Adrenal gland (tissue), 12 donors: ENCODE measurements around the gene STON2. TPM values are rescaled to one million over a fixed set of nuclear protein-coding genes. Genes with fewer than 3 reads are reported as not detected.

Experiments used
- DNase-seq, 7 donors: peaks; one replicate each; pipeline ENCODE4 v3.0.0-alpha.2; 2019 to 2020
- H3K27ac ChIP-seq, 5 donors: fragments of 200-600 bp; sonication (generic) in 4 of 5; 1 replicate in 3 of 5; 2 replicates in 2 of 5; pipeline versions ENCODE4 v1.5.1 to v1.8.0; 2016 to 2020; ENCODE audit warnings: mild to moderate bottlenecking in 1 of 5
- H3K27me3 ChIP-seq: fragments of 200-600 bp; 2 replicates; pipeline ENCODE4 v1.8.0; 2021
- H3K36me3 ChIP-seq, 2 donors: fragments of 200-600 bp; replicated peaks in 1 of 2; 1 replicate in 1 of 2; 2 replicates in 1 of 2; pipeline versions ENCODE4 v1.5.1 to v1.8.0; 2018 to 2022
- H3K4me1 ChIP-seq, 2 donors: fragments of 200-600 bp; replicated peaks in 1 of 2; 1 replicate in 1 of 2; 2 replicates in 1 of 2; pipeline versions ENCODE4 v1.5.1 to v1.8.0; 2018 to 2021
- H3K4me3 ChIP-seq, 4 donors: fragments of 200-600 bp; sonication (generic) in 3 of 4; one replicate each; pipeline ENCODE4 v1.5.1; 2016 to 2018
- H3K9me3 ChIP-seq, 3 donors: fragments of 200-600 bp; sonication (generic) in 1 of 3; replicated peaks in 1 of 3; 1 replicate in 2 of 3; 2 replicates in 1 of 3; pipeline versions ENCODE4 v1.5.1 to v1.8.0; 2016 to 2021
- CTCF ChIP-seq, 6 experiments: fragments of 450-650 bp in 4 of 6; fragments of 200-600 bp in 2 of 6; sonication (generic) in 1 of 6; IDR thresholded peaks; 1 replicate in 5 of 6; 2 replicates in 1 of 6; pipeline versions ENCODE4 v1.5.1 to v1.8.0; 2016 to 2021; ENCODE audit warnings: antibody characterized with exemption in 6 of 6, mild to moderate bottlenecking in 2 of 6, moderate library complexity in 1 of 6
- POLR2A ChIP-seq, 2 donors: fragments of 450-650 bp; IDR thresholded peaks; one replicate each; pipeline ENCODE4 v1.6.1; 2017; ENCODE audit warnings: antibody characterized with exemption in 2 of 2, mild to moderate bottlenecking in 2 of 2, moderate library complexity in 1 of 2
- WGBS, 4 donors: extraction: QIAGEN DNeasy Blood & Tissue Kit in 2 of 4; methylation state at CpG; one replicate each; pipeline versions ENCODE4 v1.1.5 to v1.1.7; 2013 to 2017; 5-methylcytosine and 5-hydroxymethylcytosine counted together
- intact Hi-C, 2 donors: fragments of 100-400 bp; cut with DNase I; formaldehyde crosslinking; loops; one replicate each; pipeline versions ENCODE4 v1.14.1 to v1.15.0; 2022 to 2023
- polyA plus RNA-seq, 3 donors: library from polyadenylated mRNA; stranded (reverse); fragments of 200-250 nt in 2 of 3; fragments of 350-450 nt in 1 of 3; fragmentation: Illumina TruSeq in 1 of 3; extraction: RNeasy Lipid Tissue Mini Kit (QIAGEN cat#74804) in 1 of 3; gene quantifications; one replicate each; pipeline ENCODE4 v1.2.3, GENCODE V29; 2013 to 2014
- total RNA-seq, 9 donors: library from RNA; depleted of rRNA in 4 of 9; stranded (reverse); fragments of >200 nt in 4 of 9; fragments of 120-200 nt in 1 of 9; fragmentation: NEBNext Ultra II Directional in 1 of 9; extraction: Animal tissue kit (Norgen Biotek cat#: 25700) in 1 of 9; gene quantifications; one replicate each; pipeline versions ENCODE4 v1.1.0 to v1.2.4, GENCODE V29; 2013 to 2023
- donor health status: healthy with polysubstance abuse.
- donor health status: Bipolar disorder and iron deficiency.
- donor health status: DM: yes; HTN: yes; CAD: no.
- donor health status: DM: no; HTN: no; CAD: no.
- donor health status: DM: no; HTN: no; CAD: no.
- donor health status: DM: yes; HTN: yes; CAD: no.

STON2 gene
- total and polyA plus RNA-seq, 12 donors = 0.62 to 15.4 (median 6.7) TPM

- Histone ChIP-seq H3K27ac (no peak overlapping the region), H3K4me3 (no peak overlapping the region), H3K36me3 (no peaks in the 10 kb centered on the region), H3K9me3 (no peaks in the 10 kb centered on the region), H3K4me1 (no peaks in the 10 kb centered on the region), H3K27me3 (no peaks in the 10 kb centered on the region)
- TF ChIP-seq CTCF (IDR thresholded peaks at IDR 0.05) (no peak), POLR2A (IDR thresholded peaks at IDR 0.05) (no peak)
- no peak for DNase-seq
- 82 to 88% (median 86%) methylated on average over 3 of the region's 3 CpGs for WGBS, 4 donors
- intact Hi-C loops = no loop called here
Observed at GRCh38 chr14:81319946-81320345, 80.2 kb downstream of the STON2 start.

GRCh38 chr14:81319314-81319713 lies 80.8 kb downstream of the STON2 start:
- Histone ChIP-seq H3K36me3 (no peaks in the 10 kb centered on the region), H3K27me3 (no peaks in the 10 kb centered on the region), H3K4me1 (no peaks in the 10 kb centered on the region), H3K27ac (no peak overlapping the region), H3K9me3 (no peaks in the 10 kb centered on the region), H3K4me3 (no peak overlapping the region)
- no peak for DNase-seq
- 82 to 94% (median 91%) methylated on average over 2 of the region's 2 CpGs for WGBS, 4 donors
- TF ChIP-seq CTCF (IDR thresholded peaks at IDR 0.05) (no peak), POLR2A (IDR thresholded peaks at IDR 0.05) (no peak)
- intact Hi-C loops = no loop called here

GRCh38 chr14:81315341-81315740 lies 84.8 kb downstream of the STON2 start:
- no peaks in the 10 kb centered on the region for H3K4me1 ChIP-seq
- H3K9me3 ChIP-seq = no peaks in the 10 kb centered on the region
- no peak overlapping the region for H3K4me3 ChIP-seq
- H3K27me3 ChIP-seq = no peaks in the 10 kb centered on the region
- no peak for DNase-seq
- no peak overlapping the region for H3K27ac ChIP-seq
- intact Hi-C loops = no loop called here
- no peak for TF ChIP-seq CTCF (IDR thresholded peaks at IDR 0.05)
- WGBS, 4 donors = 50 to 57% (median 56%) methylated on average over 5 of the region's 5 CpGs
- H3K36me3 ChIP-seq = no peaks in the 10 kb centered on the region

- Histone ChIP-seq H3K27me3 (no peaks in the 10 kb centered on the region), H3K36me3 (no peaks in the 10 kb centered on the region), H3K9me3 (no peaks in the 10 kb centered on the region), H3K4me1 (no peaks in the 10 kb centered on the region), H3K27ac (no peak overlapping the region), H3K4me3 (no peak overlapping the region)
- TF ChIP-seq POLR2A (IDR thresholded peaks at IDR 0.05) (no peak), CTCF (IDR thresholded peaks at IDR 0.05) (no peak)
- 72 to 81% (median 78%) methylated on average over 4 of the region's 4 CpGs for WGBS, 4 donors
- DNase-seq = no peak
- intact Hi-C loops = no loop called here
Observed at GRCh38 chr14:81314443-81315175, 85.5 kb downstream of the STON2 start.
